Peyer's patch (tissue), 4 donors: ENCODE measurements around the gene INPP5A. TPM values are rescaled to one million over a fixed set of nuclear protein-coding genes. Genes with fewer than 3 reads are reported as not detected.

Experiments used
- DNase-seq, 3 donors: peaks; one replicate each; pipeline ENCODE4 v3.0.0-alpha.2; 2017 to 2019
- H3K27ac ChIP-seq, 4 donors: fragments of 200-600 bp; sonication (generic); one replicate each; pipeline ENCODE4 v1.5.1; 2016 to 2019
- H3K27me3 ChIP-seq, 2 donors: fragments of 200-600 bp; sonication (generic); one replicate each; pipeline ENCODE4 v1.5.1; 2019
- H3K36me3 ChIP-seq, 3 donors: fragments of 200-600 bp; sonication (generic); one replicate each; pipeline ENCODE4 v1.5.1; 2016 to 2019
- H3K4me1 ChIP-seq, 4 donors: fragments of 200-600 bp; sonication (generic); one replicate each; pipeline ENCODE4 v1.5.1; 2016 to 2019
- H3K4me3 ChIP-seq, 4 donors: fragments of 200-600 bp; sonication (generic); 1 replicate in 3 of 4; 2 replicates in 1 of 4; pipeline ENCODE4 v1.5.1; 2016 to 2019; ENCODE audit warnings: mild to moderate bottlenecking in 1 of 4
- H3K9me3 ChIP-seq, 4 donors: fragments of 200-600 bp; sonication (generic); one replicate each; pipeline ENCODE4 v1.5.1; 2016 to 2019; ENCODE audit warnings: mild to moderate bottlenecking in 1 of 4
- CTCF ChIP-seq, 6 experiments: fragments of 450-650 bp in 4 of 6; fragments of 200-600 bp in 2 of 6; sonication (generic) in 1 of 6; IDR thresholded peaks; one replicate each; pipeline ENCODE4 v1.5.1; 2017 to 2019; ENCODE audit warnings: antibody characterized with exemption in 6 of 6, mild to moderate bottlenecking in 3 of 6, moderate library complexity in 1 of 6
- POLR2A ChIP-seq, 2 donors: fragments of 450-650 bp; IDR thresholded peaks; one replicate each; pipeline ENCODE4 v1.5.1; 2017; ENCODE audit warnings: antibody characterized with exemption in 2 of 2, mild to moderate bottlenecking in 2 of 2, moderate library complexity in 2 of 2
- total RNA-seq, 4 donors: library from RNA; depleted of rRNA; stranded (reverse); fragments of >200 nt; gene quantifications; one replicate each; pipeline ENCODE4 v1.1.0, GENCODE V29; 2016

INPP5A gene
- total RNA-seq, 4 donors from 2014 or later, result 33.8 to 76.4 (median 38.1) TPM

- Histone ChIP-seq H3K9me3 (no peaks in the 10 kb centered on the region), H3K36me3 (peaks cover 0 to 33% (median 0%) of the 10 kb centered on the region in 3 donors), H3K4me1 (no peaks in the 10 kb centered on the region), H3K27ac (no peak overlapping the region), H3K4me3 (no peak overlapping the region), H3K27me3 (no peaks in the 10 kb centered on the region)
- TF ChIP-seq CTCF (IDR thresholded peaks at IDR 0.05) (no peak), POLR2A (IDR thresholded peaks at IDR 0.05) (no peak)
- DNase-seq, result peak in 1 of 3 donors; percentile 25
Observed at GRCh38 chr10:132657127-132657706, 119.6 kb downstream of the INPP5A start.

GRCh38 chr10:132657748-132658147 lies 120.2 kb downstream of the INPP5A start:
- Histone ChIP-seq H3K4me3 (no peak overlapping the region), H3K27me3 (no peaks in the 10 kb centered on the region), H3K9me3 (no peaks in the 10 kb centered on the region), H3K4me1 (no peaks in the 10 kb centered on the region), H3K27ac (no peak overlapping the region), H3K36me3 (peaks cover 0 to 28% (median 0%) of the 10 kb centered on the region in 3 donors)
- peak in 1 of 3 donors; percentile 33 for DNase-seq
- no peak for TF ChIP-seq POLR2A (IDR thresholded peaks at IDR 0.05)
- no peak for TF ChIP-seq CTCF (IDR thresholded peaks at IDR 0.05)

GRCh38 chr10:132658546-132659205 lies 121.1 kb downstream of the INPP5A start:
- DNase-seq, result peak in 1 of 3 donors; percentile 34
- Histone ChIP-seq H3K27me3 (no peaks in the 10 kb centered on the region), H3K9me3 (no peaks in the 10 kb centered on the region), H3K27ac (no peak overlapping the region), H3K36me3 (peaks cover 0 to 19% (median 0%) of the 10 kb centered on the region in 3 donors), H3K4me1 (no peaks in the 10 kb centered on the region), H3K4me3 (no peak overlapping the region)
- no peak for TF ChIP-seq CTCF (IDR thresholded peaks at IDR 0.05)
- TF ChIP-seq POLR2A (IDR thresholded peaks at IDR 0.05), result no peak

- no peak for TF ChIP-seq CTCF (IDR thresholded peaks at IDR 0.05)
- no peak for TF ChIP-seq POLR2A (IDR thresholded peaks at IDR 0.05)
- peaks cover 0 to 17% (median 0%) of the 10 kb centered on the region in 3 donors for H3K36me3 ChIP-seq
Observed at GRCh38 chr10:132659206-132660091, 121.9 kb downstream of the INPP5A start.

GRCh38 chr10:132660385-132660784 lies 122.8 kb downstream of the INPP5A start:
- DNase-seq, result no peak
- peaks cover 0 to 14% (median 0%) of the 10 kb centered on the region in 3 donors for H3K36me3 ChIP-seq

More at GRCh38 chr10:132659206-132660091, 121.9 kb downstream of the INPP5A start:
- no peaks in the 10 kb centered on the region for H3K9me3 ChIP-seq
- no peaks in the 10 kb centered on the region for H3K4me1 ChIP-seq
- no peak overlapping the region for H3K27ac ChIP-seq
- DNase-seq, result peak in 1 of 3 donors; percentile 34
- no peaks in the 10 kb centered on the region for H3K27me3 ChIP-seq
- H3K4me3 ChIP-seq, result no peak overlapping the region

More at GRCh38 chr10:132660385-132660784, 122.8 kb downstream of the INPP5A start:
- Histone ChIP-seq H3K9me3 (no peaks in the 10 kb centered on the region), H3K27ac (no peak overlapping the region), H3K4me1 (no peaks in the 10 kb centered on the region), H3K4me3 (no peak overlapping the region), H3K27me3 (no peaks in the 10 kb centered on the region)
- no peak for TF ChIP-seq CTCF (IDR thresholded peaks at IDR 0.05)
- no peak for TF ChIP-seq POLR2A (IDR thresholded peaks at IDR 0.05)
